ENCODE results near the gene LRRC3B. TPM values are rescaled to one million over a fixed set of nuclear protein-coding genes. Genes with fewer than 3 reads are reported as not detected.
"Not testable (repeated sequence)": the region's sequence is repeated elsewhere in the genome, so short reads cannot be mapped to it uniquely, and the experiment has no call there.

Gene LRRC3B
- total RNA-seq, 1 donor from 2014 or later, result 0.30 TPM

GRCh38 chr3:26589678-26590077, 32.9 kb upstream of the LRRC3B start:
- Histone ChIP-seq H3K36me3 (no peaks in the 10 kb centered on the region), H3K9me3 (no peaks in the 10 kb centered on the region), H3K27ac (no peak overlapping the region), H3K4me3 (no peak overlapping the region), H3K27me3 (ENCODE audit: low read depth) (no peaks in the 10 kb centered on the region), H3K4me1 (no peaks in the 10 kb centered on the region)
- TF ChIP-seq CTCF (IDR thresholded peaks at IDR 0.05), result no peak
- DNase-seq (no peak), ATAC-seq (no peak)
- intact Hi-C loops (cut with DNase I), result no loop called here

DNA sequence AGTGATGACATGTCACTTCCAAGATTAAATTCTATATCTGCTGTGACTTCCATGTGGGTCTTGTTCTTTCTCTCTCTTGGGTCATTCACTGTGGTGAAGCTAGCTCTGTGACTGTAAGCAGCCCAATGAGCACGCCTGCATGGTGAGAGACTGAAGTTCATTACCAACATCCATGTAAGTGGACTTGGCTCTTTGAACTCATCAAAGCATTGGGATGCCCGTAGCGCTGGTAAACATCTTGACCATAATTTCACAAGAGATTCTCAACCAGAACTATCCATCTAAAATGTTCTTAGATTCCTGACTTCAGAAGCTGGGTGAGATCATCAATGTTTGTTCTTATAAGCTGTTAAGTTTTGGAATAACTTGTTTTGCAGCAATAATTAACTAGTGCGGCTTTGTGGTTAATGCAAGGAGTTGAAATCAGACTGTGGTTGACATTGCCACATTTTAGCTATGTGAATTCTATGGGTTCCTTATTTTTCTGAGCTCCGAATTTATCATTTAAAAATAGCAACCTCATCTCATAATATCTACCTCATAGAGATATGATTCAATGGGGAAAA, 31.6 kb upstream of the LRRC3B start:
- intact Hi-C loops (cut with DNase I), result no loop called here
- Histone ChIP-seq H3K9me3 (no peaks in the 10 kb centered on the region), H3K4me3 (no peak overlapping the region), H3K27ac (no peak overlapping the region), H3K36me3 (no peaks in the 10 kb centered on the region), H3K27me3 (ENCODE audit: low read depth) (no peaks in the 10 kb centered on the region), H3K4me1 (no peaks in the 10 kb centered on the region)
- no peak for TF ChIP-seq CTCF (IDR thresholded peaks at IDR 0.05)
- DNase-seq (no peak), ATAC-seq (peak; percentile 48 to 64)

DNA sequence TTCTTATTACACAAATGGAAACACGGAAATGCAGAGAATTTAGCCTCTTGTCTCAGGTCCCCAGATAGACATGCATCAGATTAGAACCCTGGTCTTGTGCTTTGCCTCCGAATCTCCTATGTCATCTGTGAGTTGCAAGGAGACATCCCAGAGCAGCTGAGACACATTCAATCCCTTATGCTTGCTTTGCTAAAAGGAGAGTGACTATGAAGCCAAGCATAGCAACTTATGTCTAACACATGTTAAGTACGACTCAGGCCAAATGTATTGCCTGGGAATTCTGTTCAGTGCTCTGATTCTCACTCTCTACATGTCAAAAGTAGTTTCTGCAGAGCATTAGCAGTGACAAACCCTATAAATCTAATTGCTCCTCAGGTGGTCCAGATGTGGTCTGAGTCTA, 30.6 kb upstream of the LRRC3B start:
- ATAC-seq, result no peak
- H3K4me1 ChIP-seq, result no peaks in the 10 kb centered on the region
- no peak for DNase-seq

DNA sequence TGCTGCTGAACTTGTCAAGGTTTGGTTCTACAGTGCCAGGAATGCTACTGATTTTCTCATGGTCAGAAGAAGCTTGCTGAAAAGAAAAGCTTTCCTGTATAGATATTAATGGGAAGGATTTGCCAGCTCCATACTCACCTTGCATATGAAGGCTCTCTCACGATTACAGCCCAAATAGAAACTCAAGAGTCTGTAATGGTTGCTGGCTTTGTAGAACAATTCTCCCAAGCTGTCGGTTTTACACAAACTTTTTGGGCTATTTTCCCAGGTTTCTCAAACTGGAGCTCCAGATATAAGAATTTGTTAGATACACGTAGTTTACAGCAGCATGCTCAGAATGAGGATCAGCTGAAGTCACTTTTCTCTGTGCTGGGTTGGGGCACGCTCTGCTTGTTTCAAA, 30.1 kb upstream of the LRRC3B start:
- no peaks in the 10 kb centered on the region for H3K36me3 ChIP-seq
- no peak for DNase-seq
- no peak overlapping the region for H3K4me3 ChIP-seq
- no peak for ATAC-seq
- intact Hi-C loops (cut with DNase I), result no loop called here
- H3K27me3 ChIP-seq (ENCODE audit: low read depth), result no peaks in the 10 kb centered on the region
- no peak for TF ChIP-seq CTCF (IDR thresholded peaks at IDR 0.05)
- H3K27ac ChIP-seq, result no peak overlapping the region
- H3K9me3 ChIP-seq, result no peaks in the 10 kb centered on the region
- H3K4me1 ChIP-seq, result no peaks in the 10 kb centered on the region

More for the DNA sequence above, 30.6 kb upstream of the LRRC3B start:
- no peak for TF ChIP-seq CTCF (IDR thresholded peaks at IDR 0.05)
- Histone ChIP-seq H3K4me3 (no peak overlapping the region), H3K27me3 (ENCODE audit: low read depth) (no peaks in the 10 kb centered on the region), H3K9me3 (no peaks in the 10 kb centered on the region), H3K27ac (no peak overlapping the region), H3K36me3 (no peaks in the 10 kb centered on the region)
- intact Hi-C loops (cut with DNase I), result no loop called here

GRCh38 chr3:26596335-26596734, 26.2 kb upstream of the LRRC3B start:
- Histone ChIP-seq H3K9me3 (no peaks in the 10 kb centered on the region), H3K4me3 (no peak overlapping the region), H3K27ac (no peak overlapping the region), H3K4me1 (no peaks in the 10 kb centered on the region), H3K36me3 (no peaks in the 10 kb centered on the region), H3K27me3 (ENCODE audit: low read depth) (no peaks in the 10 kb centered on the region)
- no peak for TF ChIP-seq CTCF (IDR thresholded peaks at IDR 0.05)
- ATAC-seq (no peak), DNase-seq (no peak)
- intact Hi-C loops (cut with DNase I), result no loop called here

GRCh38 chr3:26603311-26603710, 19.3 kb upstream of the LRRC3B start:
- ATAC-seq; H3K4me1 ChIP-seq; intact Hi-C loops (cut with DNase I): not testable (repeated sequence)

GRCh38 chr3:26603771-26604170, 18.8 kb upstream of the LRRC3B start:
- H3K27ac ChIP-seq; intact Hi-C loops (cut with DNase I); H3K27me3 ChIP-seq (ENCODE audit: low read depth); DNase-seq; H3K4me3 ChIP-seq; H3K36me3 ChIP-seq; ATAC-seq; H3K4me1 ChIP-seq: not testable (repeated sequence)
- peaks cover 14% of the 10 kb centered on the region for H3K9me3 ChIP-seq

More at GRCh38 chr3:26603311-26603710, 19.3 kb upstream of the LRRC3B start:
- H3K9me3 ChIP-seq, result peaks cover 14% of the 10 kb centered on the region
- DNase-seq; H3K4me3 ChIP-seq; H3K27ac ChIP-seq; H3K27me3 ChIP-seq (ENCODE audit: low read depth); H3K36me3 ChIP-seq: not testable (repeated sequence)
